NCI-H226 (cell line): ENCODE measurements around the gene B3GNT4.
"Not testable (repeated sequence)": the region's sequence is repeated elsewhere in the genome, so short reads cannot be mapped to it uniquely, and the experiment has no call there.

ENCODE experiments used
- DNase-seq: peaks from one replicate; pipeline ENCODE4 v3.0.0-alpha.2; 2015

The B3GNT4 gene

GRCh38 chr12:122189626-122190475 is 13.7 kb upstream of the B3GNT4 start:
- no peak for DNase-seq

GRCh38 chr12:122190842-122191668 is 12.5 kb upstream of the B3GNT4 start:
- DNase-seq, result peak; percentile 22

- DNase-seq, result no peak
These were observed 11.1 kb upstream of the B3GNT4 start for GRCh38 chr12:122192441-122192840.

- DNase-seq, result no peak
These were observed 8.7 kb upstream of the B3GNT4 start for GRCh38 chr12:122194804-122195203.

GRCh38 chr12:122195405-122195804 is 8.1 kb upstream of the B3GNT4 start:
- no peak for DNase-seq

GRCh38 chr12:122197612-122197966 is 5.9 kb upstream of the B3GNT4 start:
- DNase-seq, result no peak

- DNase-seq, result no peak
These were observed 3.8 kb upstream of the B3GNT4 start for GRCh38 chr12:122199484-122200355.

GRCh38 chr12:122200541-122201175 is 2.9 kb upstream of the B3GNT4 start:
- DNase-seq, result no peak

- no peak for DNase-seq
These were observed 2.1 kb upstream of the B3GNT4 start for GRCh38 chr12:122201381-122201780.

GRCh38 chr12:122202017-122202416 is 1.5 kb upstream of the B3GNT4 start:
- DNase-seq, result no peak

- DNase-seq, result not testable (repeated sequence)
These were observed 698 bp upstream of the B3GNT4 start for GRCh38 chr12:122202811-122203210.

- DNase-seq, result no peak
These were observed 901 bp downstream of the B3GNT4 start for GRCh38 chr12:122204167-122205052.

GRCh38 chr12:122205053-122205925 is 1.8 kb downstream of the B3GNT4 start:
- DNase-seq, result no peak

GRCh38 chr12:122206111-122206881 is 2.8 kb downstream of the B3GNT4 start:
- no peak for DNase-seq

- no peak for DNase-seq
These were observed 3.5 kb downstream of the B3GNT4 start for GRCh38 chr12:122206976-122207375.

GRCh38 chr12:122207391-122207790 is 3.9 kb downstream of the B3GNT4 start:
- DNase-seq, result no peak

GRCh38 chr12:122208073-122208820 is 4.7 kb downstream of the B3GNT4 start:
- no peak for DNase-seq

GRCh38 chr12:122215771-122216170 is 12.3 kb downstream of the B3GNT4 start:
- DNase-seq, result no peak

- DNase-seq, result no peak
These were observed 12.9 kb downstream of the B3GNT4 start for GRCh38 chr12:122216445-122216844.
